ENCODE data around the gene REG3G.

REG3G gene

GRCh38 chr2:79025421-79025820 lies at the start of gene REG3G:
Gene REG3G, plus strand, starts transcription at chr2:79025702. Its CDS starts 392 bp downstream, at chr2:79026094.
- H3K36me3 Mint-ChIP-seq (ENCODE audit: low read depth): no peaks in the 10 kb centered on the region
- H3K4me1 Mint-ChIP-seq: peaks cover 5% of the 10 kb centered on the region
- H3K4me3 Mint-ChIP-seq: no peak within 1 kb of the TSS
- no peak within 1 kb of the TSS for H3K27ac Mint-ChIP-seq
- H3K27me3 Mint-ChIP-seq (ENCODE audit: low read depth): no peaks in the 10 kb centered on the region
- no peak for TF ChIP-seq CTCF (IDR thresholded peaks at IDR 0.05; ENCODE audit: unreplicated experiment in 3 of 3)
- H3K9me3 Mint-ChIP-seq: peaks cover 6% of the 10 kb centered on the region

- no peaks in the 10 kb centered on the region for H3K27me3 Mint-ChIP-seq (ENCODE audit: low read depth)
- peaks cover 3% of the 10 kb centered on the region for H3K9me3 Mint-ChIP-seq
- H3K4me1 Mint-ChIP-seq: peaks cover 30% of the 10 kb centered on the region
- H3K4me3 Mint-ChIP-seq: no peak overlapping the region
- no peak for TF ChIP-seq CTCF (IDR thresholded peaks at IDR 0.05; ENCODE audit: unreplicated experiment in 3 of 3)
- no peaks in the 10 kb centered on the region for H3K36me3 Mint-ChIP-seq (ENCODE audit: low read depth)
- peak overlapping the region in 1 of 3 experiments; percentile 17 for H3K27ac Mint-ChIP-seq
Observed at GRCh38 chr2:78977661-78978145, 47.8 kb upstream of the REG3G start.

GRCh38 chr2:78978340-78978739 lies 47.2 kb upstream of the REG3G start:
- TF ChIP-seq CTCF (IDR thresholded peaks at IDR 0.05; ENCODE audit: unreplicated experiment in 3 of 3): no peak
- Mint-ChIP-seq H3K36me3 (ENCODE audit: low read depth) (no peaks in the 10 kb centered on the region), H3K4me3 (no peak overlapping the region), H3K4me1 (peaks cover 30% of the 10 kb centered on the region), H3K27ac (peak overlapping the region in 2 of 3 experiments; percentile 17 to 30), H3K9me3 (peaks cover 3% of the 10 kb centered on the region), H3K27me3 (ENCODE audit: low read depth) (no peaks in the 10 kb centered on the region)

GRCh38 chr2:78979380-78980151 lies 45.9 kb upstream of the REG3G start:
- Mint-ChIP-seq H3K4me1 (peaks cover 30% of the 10 kb centered on the region), H3K4me3 (no peak overlapping the region), H3K9me3 (no peaks in the 10 kb centered on the region), H3K27me3 (ENCODE audit: low read depth) (no peaks in the 10 kb centered on the region), H3K36me3 (ENCODE audit: low read depth) (no peaks in the 10 kb centered on the region), H3K27ac (peak overlapping the region in 2 of 3 experiments; percentile 13 to 75)
- peak; percentile 95 to 97 (median 96) for TF ChIP-seq CTCF (IDR thresholded peaks at IDR 0.05; ENCODE audit: unreplicated experiment in 3 of 3)

GRCh38 chr2:78980152-78980465 lies 45.4 kb upstream of the REG3G start:
- H3K27me3 Mint-ChIP-seq (ENCODE audit: low read depth): no peaks in the 10 kb centered on the region
- no peaks in the 10 kb centered on the region for H3K9me3 Mint-ChIP-seq
- no peak overlapping the region for H3K27ac Mint-ChIP-seq
- no peak for TF ChIP-seq CTCF (IDR thresholded peaks at IDR 0.05; ENCODE audit: unreplicated experiment in 3 of 3)
- H3K4me3 Mint-ChIP-seq: no peak overlapping the region
- peaks cover 30% of the 10 kb centered on the region for H3K4me1 Mint-ChIP-seq
- H3K36me3 Mint-ChIP-seq (ENCODE audit: low read depth): no peaks in the 10 kb centered on the region

GRCh38 chr2:78980871-78981270 lies 44.6 kb upstream of the REG3G start:
- Mint-ChIP-seq H3K4me3 (no peak overlapping the region), H3K27ac (no peak overlapping the region), H3K27me3 (ENCODE audit: low read depth) (no peaks in the 10 kb centered on the region)

More at GRCh38 chr2:78980871-78981270, 44.6 kb upstream of the REG3G start:
- Mint-ChIP-seq H3K36me3 (ENCODE audit: low read depth) (no peaks in the 10 kb centered on the region), H3K4me1 (peaks cover 30% of the 10 kb centered on the region), H3K9me3 (no peaks in the 10 kb centered on the region)
- TF ChIP-seq CTCF (IDR thresholded peaks at IDR 0.05; ENCODE audit: unreplicated experiment in 3 of 3): no peak

Data from nephron (organoid).